Measurements from ENCODE around the gene NYAP2. TPM values are rescaled to one million over a fixed set of nuclear protein-coding genes. Genes with fewer than 3 reads are reported as not detected.

NYAP2 gene
- total RNA-seq, 1 donor from 2014 or later = not detected

GRCh38 chr2:225608136-225608535 is 208.6 kb downstream of the NYAP2 start:
- no peak for TF ChIP-seq CTCF (IDR thresholded peaks at IDR 0.05; ENCODE audit: unreplicated experiment)
- Mint-ChIP-seq H3K27ac (ENCODE audit: unreplicated experiment) (no peak overlapping the region), H3K9me3 (ENCODE audit: unreplicated experiment) (no peaks in the 10 kb centered on the region), H3K4me1 (ENCODE audit: unreplicated experiment) (no peaks in the 10 kb centered on the region), H3K27me3 (ENCODE audit: unreplicated experiment) (no peaks in the 10 kb centered on the region), H3K36me3 (ENCODE audit: low read depth, unreplicated experiment) (no peaks in the 10 kb centered on the region), H3K4me3 (ENCODE audit: unreplicated experiment) (no peak overlapping the region)
- DNase-seq (ENCODE audit: low spot score) = no peak

DNA sequence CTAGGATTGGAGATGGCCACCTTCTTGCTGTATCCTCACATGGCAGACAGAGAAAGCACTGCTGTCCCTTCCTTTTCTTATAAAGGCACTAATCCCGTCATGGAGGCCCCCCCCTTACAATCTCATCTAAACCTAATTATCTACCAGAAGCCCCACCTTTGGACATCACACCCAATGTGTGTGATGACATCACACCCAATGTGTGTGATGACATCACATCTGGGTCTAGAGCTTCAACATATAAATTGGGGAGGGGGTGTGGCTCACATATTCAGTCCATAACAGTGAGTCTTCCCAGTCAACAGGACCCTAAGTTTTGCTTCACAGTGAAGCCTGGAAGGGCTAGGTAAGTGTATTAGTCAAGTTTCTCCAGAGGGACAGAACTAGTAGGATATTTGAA is 213.1 kb downstream of the NYAP2 start:
- Mint-ChIP-seq H3K36me3 (ENCODE audit: low read depth, unreplicated experiment) (no peaks in the 10 kb centered on the region), H3K9me3 (ENCODE audit: unreplicated experiment) (no peaks in the 10 kb centered on the region), H3K4me1 (ENCODE audit: unreplicated experiment) (no peaks in the 10 kb centered on the region), H3K4me3 (ENCODE audit: unreplicated experiment) (no peak overlapping the region), H3K27me3 (ENCODE audit: unreplicated experiment) (no peaks in the 10 kb centered on the region), H3K27ac (ENCODE audit: unreplicated experiment) (no peak overlapping the region)
- no peak for DNase-seq (ENCODE audit: low spot score)
- TF ChIP-seq CTCF (IDR thresholded peaks at IDR 0.05; ENCODE audit: unreplicated experiment) = no peak

DNA sequence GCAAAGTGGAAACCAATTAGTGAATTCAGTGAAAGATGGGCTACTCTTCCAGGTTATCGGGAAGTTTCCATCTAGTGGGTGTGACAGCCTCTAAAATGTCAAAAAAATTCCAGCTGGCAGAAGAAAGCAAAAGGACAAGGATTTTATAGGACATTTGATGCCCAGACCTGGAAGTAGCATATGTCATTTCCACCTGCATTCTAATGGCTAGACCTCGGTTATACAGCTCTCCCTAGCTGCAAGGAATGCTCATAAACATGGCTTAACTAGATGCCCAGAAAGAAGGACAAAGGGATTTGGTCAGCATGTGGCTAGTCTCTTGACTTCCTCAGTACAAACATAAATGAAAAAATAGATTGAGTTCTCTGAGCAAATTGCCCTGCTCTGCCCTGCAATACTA is 215.4 kb downstream of the NYAP2 start:
- Mint-ChIP-seq H3K9me3 (ENCODE audit: unreplicated experiment) (no peaks in the 10 kb centered on the region), H3K27me3 (ENCODE audit: unreplicated experiment) (no peaks in the 10 kb centered on the region), H3K36me3 (ENCODE audit: low read depth, unreplicated experiment) (no peaks in the 10 kb centered on the region), H3K4me3 (ENCODE audit: unreplicated experiment) (no peak overlapping the region), H3K27ac (ENCODE audit: unreplicated experiment) (no peak overlapping the region), H3K4me1 (ENCODE audit: unreplicated experiment) (no peaks in the 10 kb centered on the region)
- no peak for TF ChIP-seq CTCF (IDR thresholded peaks at IDR 0.05; ENCODE audit: unreplicated experiment)
- no peak for DNase-seq (ENCODE audit: low spot score)

DNA sequence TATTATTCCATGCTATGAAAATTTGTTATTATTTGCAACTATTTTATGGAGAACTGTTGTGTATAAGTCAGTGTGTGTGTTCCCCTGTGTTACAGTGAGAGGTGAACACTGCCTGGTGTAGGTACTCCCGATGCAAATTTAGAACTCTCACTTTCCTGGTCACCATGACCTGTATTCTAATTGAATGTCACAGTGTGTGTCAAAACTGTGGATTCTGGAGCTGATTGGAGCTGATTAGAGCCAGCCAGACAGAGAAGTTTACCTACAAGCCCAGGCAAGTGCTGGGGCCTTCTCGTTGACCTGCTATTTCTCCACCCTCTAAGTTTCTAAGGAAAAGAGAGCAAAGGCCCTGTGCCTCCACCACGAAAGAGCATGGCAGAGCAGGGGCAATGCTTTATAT is 216.0 kb downstream of the NYAP2 start:
- Mint-ChIP-seq H3K4me1 (ENCODE audit: unreplicated experiment) (no peaks in the 10 kb centered on the region), H3K4me3 (ENCODE audit: unreplicated experiment) (no peak overlapping the region), H3K36me3 (ENCODE audit: low read depth, unreplicated experiment) (no peaks in the 10 kb centered on the region), H3K27ac (ENCODE audit: unreplicated experiment) (no peak overlapping the region), H3K9me3 (ENCODE audit: unreplicated experiment) (no peaks in the 10 kb centered on the region), H3K27me3 (ENCODE audit: unreplicated experiment) (no peaks in the 10 kb centered on the region)
- TF ChIP-seq CTCF (IDR thresholded peaks at IDR 0.05; ENCODE audit: unreplicated experiment) = no peak
- no peak for DNase-seq (ENCODE audit: low spot score)

GRCh38 chr2:225616372-225616771 is 216.9 kb downstream of the NYAP2 start:
- DNase-seq (ENCODE audit: low spot score) = no peak
- H3K36me3 Mint-ChIP-seq (ENCODE audit: low read depth, unreplicated experiment) = no peaks in the 10 kb centered on the region
- no peaks in the 10 kb centered on the region for H3K4me1 Mint-ChIP-seq (ENCODE audit: unreplicated experiment)
- H3K27me3 Mint-ChIP-seq (ENCODE audit: unreplicated experiment) = no peaks in the 10 kb centered on the region
- no peaks in the 10 kb centered on the region for H3K9me3 Mint-ChIP-seq (ENCODE audit: unreplicated experiment)
- no peak overlapping the region for H3K27ac Mint-ChIP-seq (ENCODE audit: unreplicated experiment)
- H3K4me3 Mint-ChIP-seq (ENCODE audit: unreplicated experiment) = no peak overlapping the region
- no peak for TF ChIP-seq CTCF (IDR thresholded peaks at IDR 0.05; ENCODE audit: unreplicated experiment)

Measured in endothelial cell (in vitro differentiated cells).